ENCODE measurements around the gene E2F1. TPM values are rescaled to one million over a fixed set of nuclear protein-coding genes. Genes with fewer than 3 reads are reported as not detected.
A peak's percentile ranks its signal among the peaks of the same experiment; 100 is the strongest.

The E2F1 gene
- total RNA-seq, 4 donors from 2014 or later, result 2.1 to 4.8 (median 3.1) TPM

DNA sequence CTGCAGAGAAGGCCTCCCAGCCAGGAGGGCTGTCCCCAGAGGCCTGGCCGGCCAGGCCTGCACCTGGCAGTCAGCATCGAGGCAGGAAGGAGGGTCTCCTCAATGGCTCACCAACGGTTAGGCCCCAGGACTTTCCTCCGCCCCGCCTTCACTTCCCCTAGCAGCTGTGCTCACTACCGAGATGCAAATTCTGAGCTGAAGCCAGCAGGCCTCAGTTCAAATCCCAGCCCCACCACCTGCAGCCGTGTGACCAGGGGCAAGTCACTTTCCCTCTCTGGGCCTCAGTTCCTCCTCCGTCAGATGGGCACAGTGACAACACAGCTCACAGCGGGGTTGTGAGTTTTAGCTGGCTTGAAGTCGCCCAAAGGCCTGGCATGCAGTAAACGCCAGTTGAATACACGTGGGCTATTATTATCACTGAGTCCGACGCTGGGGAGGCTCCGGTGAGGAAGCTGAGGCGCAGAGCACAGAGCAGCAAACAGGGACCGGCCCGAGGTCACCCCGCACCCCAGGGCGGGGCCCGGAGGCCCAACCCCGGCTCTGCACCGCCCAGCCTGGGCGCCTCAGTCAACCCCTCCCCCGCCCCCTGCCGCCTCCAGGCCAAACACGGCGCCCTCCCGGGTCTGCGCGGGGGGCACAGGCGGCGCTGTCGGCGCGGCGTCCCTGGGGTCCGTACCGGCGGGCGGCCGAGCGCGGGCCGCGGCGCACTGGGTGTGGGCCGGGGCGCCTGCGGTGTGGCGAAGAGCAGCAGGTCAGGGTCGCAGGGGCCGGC, 671 bp downstream of the E2F1 start:
- H3K36me3 ChIP-seq, result no peaks in the 10 kb centered on the region
- peak overlapping the region; percentile 76 to 90 (median 83) for H3K27ac ChIP-seq
- peak overlapping the region; percentile 38 to 70 (median 52) for H3K4me3 ChIP-seq
- TF ChIP-seq, protein P1, sequence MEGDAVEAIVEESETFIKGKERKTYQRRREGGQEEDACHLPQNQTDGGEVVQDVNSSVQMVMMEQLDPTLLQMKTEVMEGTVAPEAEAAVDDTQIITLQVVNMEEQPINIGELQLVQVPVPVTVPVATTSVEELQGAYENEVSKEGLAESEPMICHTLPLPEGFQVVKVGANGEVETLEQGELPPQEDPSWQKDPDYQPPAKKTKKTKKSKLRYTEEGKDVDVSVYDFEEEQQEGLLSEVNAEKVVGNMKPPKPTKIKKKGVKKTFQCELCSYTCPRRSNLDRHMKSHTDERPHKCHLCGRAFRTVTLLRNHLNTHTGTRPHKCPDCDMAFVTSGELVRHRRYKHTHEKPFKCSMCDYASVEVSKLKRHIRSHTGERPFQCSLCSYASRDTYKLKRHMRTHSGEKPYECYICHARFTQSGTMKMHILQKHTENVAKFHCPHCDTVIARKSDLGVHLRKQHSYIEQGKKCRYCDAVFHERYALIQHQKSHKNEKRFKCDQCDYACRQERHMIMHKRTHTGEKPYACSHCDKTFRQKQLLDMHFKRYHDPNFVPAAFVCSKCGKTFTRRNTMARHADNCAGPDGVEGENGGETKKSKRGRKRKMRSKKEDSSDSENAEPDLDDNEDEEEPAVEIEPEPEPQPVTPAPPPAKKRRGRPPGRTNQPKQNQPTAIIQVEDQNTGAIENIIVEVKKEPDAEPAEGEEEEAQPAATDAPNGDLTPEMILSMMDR (IDR thresholded peaks at IDR 0.05), result no peak
- TF ChIP-seq POLR2A (IDR thresholded peaks at IDR 0.05), result peak in 1 of 4 donors; percentile 2
- intact Hi-C loops (cut with DNase I), result no loop called here
- H3K4me1 ChIP-seq, result peaks cover 15 to 28% (median 17%) of the 10 kb centered on the region in 3 donors
- WGBS, 2 donors, result 4% methylated on average over 13 of the region's 53 CpGs; no CpG with 5 or more reads in 1 of the 2 donors
- DNase-seq, result no peak
- no peaks in the 10 kb centered on the region for H3K9me3 ChIP-seq
- H3K27me3 ChIP-seq, result no peaks in the 10 kb centered on the region

DNA sequence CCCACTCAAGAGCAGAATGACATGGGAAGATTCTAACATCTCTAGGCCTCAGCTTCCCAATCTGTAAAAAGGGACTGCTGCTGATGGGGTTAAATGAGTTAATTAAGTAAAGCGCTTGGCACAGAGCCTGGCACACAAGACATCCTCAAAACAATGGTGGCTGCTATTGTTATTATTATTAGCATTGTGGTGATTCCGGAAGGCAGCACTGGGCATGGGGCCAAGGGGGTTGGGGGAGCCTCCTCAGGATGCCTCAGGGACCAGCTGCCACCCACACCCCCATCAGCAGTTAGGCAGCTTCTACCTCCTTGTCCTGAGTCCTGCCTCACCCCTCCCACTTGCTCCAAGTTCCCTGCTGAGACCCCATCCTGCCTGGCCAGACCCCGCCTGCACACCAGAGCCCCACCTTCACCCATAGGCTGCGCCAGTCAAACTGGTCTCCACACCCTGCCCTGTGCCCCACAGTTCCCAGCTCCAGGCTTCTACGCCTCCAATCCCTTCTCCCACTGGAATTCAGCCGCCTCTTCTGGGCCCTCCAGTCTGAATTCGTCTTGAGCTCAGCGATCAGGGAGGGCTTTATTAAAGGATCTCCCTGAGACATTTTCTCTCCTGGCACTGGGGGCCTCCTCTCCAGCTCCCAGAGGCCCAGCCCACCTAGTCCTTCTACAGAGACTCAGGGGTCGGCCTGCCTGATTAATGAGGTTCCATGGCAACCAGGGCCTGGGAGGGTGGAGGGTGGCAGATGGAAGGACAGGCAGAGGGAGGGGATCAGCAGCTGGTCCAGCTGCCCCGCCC, 1.5 kb downstream of the E2F1 start:
- TF ChIP-seq POLR2A (IDR thresholded peaks at IDR 0.05), result no peak
- TF ChIP-seq, protein P1 (IDR thresholded peaks at IDR 0.05), result no peak
- intact Hi-C loops (cut with DNase I), result no loop called here
- peak overlapping the region; percentile 38 to 70 (median 52) for H3K4me3 ChIP-seq
- no peaks in the 10 kb centered on the region for H3K27me3 ChIP-seq
- no peak for DNase-seq
- 41 to 44% methylated on average over 7 of the region's 10 CpGs for WGBS, 2 donors
- H3K27ac ChIP-seq, result peak overlapping the region; percentile 76 to 90 (median 83)
- H3K9me3 ChIP-seq, result no peaks in the 10 kb centered on the region
- peaks cover 15 to 28% (median 17%) of the 10 kb centered on the region in 3 donors for H3K4me1 ChIP-seq
- H3K36me3 ChIP-seq, result no peaks in the 10 kb centered on the region

DNA sequence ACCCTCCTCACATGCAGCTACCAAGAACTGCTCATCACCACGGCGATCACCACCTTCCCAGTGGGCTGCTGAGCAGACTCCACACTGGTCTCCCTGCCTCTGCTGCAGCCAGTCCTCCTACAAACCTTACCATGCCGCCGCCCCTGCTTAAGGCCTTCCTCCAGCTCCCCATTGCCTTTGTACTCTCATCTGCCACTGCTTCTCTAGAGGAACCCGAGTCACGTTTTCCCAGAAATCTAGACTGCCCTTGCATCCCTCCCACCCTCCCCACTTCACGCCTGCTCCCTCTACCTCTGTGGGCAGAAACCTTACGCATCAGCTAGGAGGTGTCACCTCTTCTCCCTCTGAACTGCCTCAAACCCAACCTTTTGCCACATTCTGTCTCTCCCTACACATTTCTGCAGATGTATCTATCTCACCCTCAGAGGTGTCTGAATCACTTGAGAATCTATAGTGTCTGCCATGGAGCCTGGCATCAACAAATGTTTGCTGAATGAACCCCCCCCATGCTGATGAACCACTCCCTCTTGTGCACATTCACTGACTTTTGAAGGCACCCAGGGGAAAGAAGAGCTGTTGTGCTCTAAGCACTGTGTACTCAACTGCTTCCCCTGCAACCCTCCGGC, 4.3 kb downstream of the E2F1 start:
- no peaks in the 10 kb centered on the region for H3K27me3 ChIP-seq
- WGBS, 2 donors, result 79% methylated on average over 9 of the region's 9 CpGs
- intact Hi-C loops (cut with DNase I), result no loop called here
- no peaks in the 10 kb centered on the region for H3K9me3 ChIP-seq
- H3K4me1 ChIP-seq, result peaks cover 13 to 37% (median 17%) of the 10 kb centered on the region in 3 donors
- no peak overlapping the region for H3K4me3 ChIP-seq
- no peak overlapping the region for H3K27ac ChIP-seq
- H3K36me3 ChIP-seq, result no peaks in the 10 kb centered on the region
- TF ChIP-seq POLR2A (IDR thresholded peaks at IDR 0.05), result no peak
- TF ChIP-seq, protein P1 (IDR thresholded peaks at IDR 0.05), result no peak
- no peak for DNase-seq

DNA sequence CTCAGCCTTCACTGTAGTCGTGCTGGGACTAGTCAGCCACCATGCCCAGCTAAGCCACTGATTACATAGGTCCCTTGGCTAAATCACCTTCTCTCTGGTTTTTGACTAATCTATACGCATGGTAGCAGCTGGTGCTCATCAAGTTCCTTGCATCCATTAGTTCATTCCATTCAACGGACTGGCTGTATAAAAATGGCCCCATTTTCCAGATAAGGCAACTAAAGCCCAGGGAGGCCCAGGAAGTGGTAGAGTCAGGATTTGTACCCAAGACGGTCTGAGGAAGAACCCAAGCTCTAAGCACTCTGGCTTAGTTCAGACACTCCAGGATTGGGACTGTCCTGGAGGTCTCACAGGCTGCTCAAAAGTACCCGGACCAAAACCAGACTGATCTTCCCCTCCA, 4.9 kb downstream of the E2F1 start:
- no peaks in the 10 kb centered on the region for H3K27me3 ChIP-seq
- 81 to 95% methylated on average over 3 to 4 of the region's 5 CpGs for WGBS, 2 donors
- H3K9me3 ChIP-seq, result no peaks in the 10 kb centered on the region
- H3K4me3 ChIP-seq, result no peak overlapping the region
- DNase-seq, result no peak
- H3K4me1 ChIP-seq, result peaks cover 12 to 38% (median 17%) of the 10 kb centered on the region in 3 donors
- intact Hi-C loops (cut with DNase I), result no loop called here
- H3K27ac ChIP-seq, result no peak overlapping the region
- TF ChIP-seq, protein P1 (IDR thresholded peaks at IDR 0.05), result no peak
- no peak for TF ChIP-seq POLR2A (IDR thresholded peaks at IDR 0.05)
- no peaks in the 10 kb centered on the region for H3K36me3 ChIP-seq

Measured in esophagus squamous epithelium (tissue), 5 donors.